NB4 (cell line): Measurements from ENCODE around the gene CNTN4.
A peak's percentile ranks its signal among the peaks of the same experiment; 100 is the strongest.

ENCODE experiments used
- DNase-seq: peaks from one replicate; pipeline ENCODE4 v3.0.0; 2010; ENCODE audit warnings: low read depth
- H3K4me3 ChIP-seq: one replicate; pipeline ENCODE4 v1.5.1; 2011; ENCODE audit warnings: mild to moderate bottlenecking, low read depth, low read length, moderate library complexity
- MYC ChIP-seq: IDR thresholded peaks from 2 replicates; pipeline ENCODE4 v1.6.1; 2011; ENCODE audit warnings: low read depth, low read length
- POLR2A ChIP-seq: IDR thresholded peaks from 2 replicates; pipeline ENCODE4 v1.6.1; 2011; ENCODE audit warnings: mild to moderate bottlenecking; ENCODE audit not compliant: insufficient read length; ENCODE audit errors: extremely low read depth
- TF ChIP-seq, protein P1 (sequence below): IDR thresholded peaks from one replicate; pipeline ENCODE4 v1.5.1; 2012; ENCODE audit warnings: low read depth, low read length
- TF ChIP-seq, protein P2 (sequence below): IDR thresholded peaks from 2 replicates; pipeline ENCODE4 v1.6.1; 2011; ENCODE audit warnings: low read depth, low read length

CNTN4 gene

DNA sequence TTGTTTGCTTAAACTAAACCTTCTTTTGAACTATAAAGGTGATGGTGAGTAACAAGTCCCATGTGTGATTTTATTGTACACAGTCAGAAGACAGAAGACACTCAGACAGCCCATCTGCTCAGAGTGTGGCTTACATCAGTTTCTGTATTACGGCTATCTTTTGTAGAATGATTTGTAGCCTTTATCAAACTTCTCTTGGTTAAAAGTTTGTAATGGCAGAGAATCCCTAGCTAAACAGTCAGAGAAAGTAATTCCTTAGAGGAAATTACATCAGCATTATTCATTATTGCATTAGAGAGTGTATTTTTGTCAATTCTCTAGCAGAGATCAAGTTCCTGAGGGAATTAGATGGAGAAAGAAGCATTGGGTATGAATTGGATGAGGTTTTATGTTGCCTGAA is 500.8 kb downstream of the CNTN4 start:
- DNase-seq = no peak
- TF ChIP-seq POLR2A = no peak
- TF ChIP-seq MYC = no peak
- TF ChIP-seq, protein P1, sequence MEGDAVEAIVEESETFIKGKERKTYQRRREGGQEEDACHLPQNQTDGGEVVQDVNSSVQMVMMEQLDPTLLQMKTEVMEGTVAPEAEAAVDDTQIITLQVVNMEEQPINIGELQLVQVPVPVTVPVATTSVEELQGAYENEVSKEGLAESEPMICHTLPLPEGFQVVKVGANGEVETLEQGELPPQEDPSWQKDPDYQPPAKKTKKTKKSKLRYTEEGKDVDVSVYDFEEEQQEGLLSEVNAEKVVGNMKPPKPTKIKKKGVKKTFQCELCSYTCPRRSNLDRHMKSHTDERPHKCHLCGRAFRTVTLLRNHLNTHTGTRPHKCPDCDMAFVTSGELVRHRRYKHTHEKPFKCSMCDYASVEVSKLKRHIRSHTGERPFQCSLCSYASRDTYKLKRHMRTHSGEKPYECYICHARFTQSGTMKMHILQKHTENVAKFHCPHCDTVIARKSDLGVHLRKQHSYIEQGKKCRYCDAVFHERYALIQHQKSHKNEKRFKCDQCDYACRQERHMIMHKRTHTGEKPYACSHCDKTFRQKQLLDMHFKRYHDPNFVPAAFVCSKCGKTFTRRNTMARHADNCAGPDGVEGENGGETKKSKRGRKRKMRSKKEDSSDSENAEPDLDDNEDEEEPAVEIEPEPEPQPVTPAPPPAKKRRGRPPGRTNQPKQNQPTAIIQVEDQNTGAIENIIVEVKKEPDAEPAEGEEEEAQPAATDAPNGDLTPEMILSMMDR = no peak
- TF ChIP-seq, protein P2, sequence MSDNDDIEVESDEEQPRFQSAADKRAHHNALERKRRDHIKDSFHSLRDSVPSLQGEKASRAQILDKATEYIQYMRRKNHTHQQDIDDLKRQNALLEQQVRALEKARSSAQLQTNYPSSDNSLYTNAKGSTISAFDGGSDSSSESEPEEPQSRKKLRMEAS = no peak
- no peak overlapping the region for H3K4me3 ChIP-seq

DNA sequence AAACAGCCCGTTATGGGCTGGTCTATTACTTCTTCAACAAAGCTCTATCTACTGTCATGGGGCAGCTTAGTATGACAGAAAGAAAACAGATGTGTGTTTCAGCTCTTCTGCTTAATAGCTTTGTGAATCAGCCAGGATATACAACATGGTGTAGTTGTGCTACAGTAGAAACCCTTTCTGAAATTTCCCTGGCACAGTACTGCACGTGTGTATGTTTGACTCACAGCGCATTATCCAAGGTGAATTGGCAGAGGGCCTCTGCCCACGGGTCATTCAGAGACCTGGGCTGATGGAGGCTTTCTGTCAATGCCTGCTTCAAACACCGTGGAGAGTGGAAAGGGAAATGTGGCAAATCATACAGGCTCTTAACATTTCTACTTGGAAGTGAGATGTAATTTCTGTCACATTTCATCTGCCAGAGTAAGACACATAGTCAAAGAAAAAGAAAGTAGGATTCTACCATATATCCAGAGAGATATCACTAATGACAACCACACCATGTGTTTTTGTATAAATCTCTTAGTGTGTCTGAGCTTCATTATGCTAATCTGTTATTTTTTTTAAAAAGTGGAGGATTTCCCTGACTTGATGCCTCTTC is 505.1 kb downstream of the CNTN4 start:
- TF ChIP-seq MYC = no peak
- H3K4me3 ChIP-seq = no peak overlapping the region
- no peak for DNase-seq

DNA sequence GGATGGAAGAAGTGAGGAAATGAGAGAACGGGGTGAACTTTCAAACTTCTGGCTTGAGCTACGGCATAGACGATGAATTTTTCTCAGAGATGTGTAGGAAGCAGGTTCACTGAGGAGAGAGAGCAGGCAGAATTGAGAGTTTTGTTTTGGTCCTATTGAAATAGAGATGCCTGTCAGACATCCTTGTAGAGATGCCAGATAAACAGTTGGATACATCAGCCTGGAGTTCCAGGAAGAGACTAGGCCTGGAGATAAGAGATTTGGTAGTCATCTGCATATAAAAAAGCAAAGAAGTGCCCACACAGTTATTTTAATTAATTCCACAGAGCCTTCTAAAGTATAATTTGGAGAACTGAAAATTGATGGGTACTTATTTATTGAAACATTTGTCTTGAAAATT is 515.9 kb downstream of the CNTN4 start:
- TF ChIP-seq, protein P2 = no peak
- no peak for TF ChIP-seq MYC
- no peak for DNase-seq
- H3K4me3 ChIP-seq = no peak overlapping the region

DNA sequence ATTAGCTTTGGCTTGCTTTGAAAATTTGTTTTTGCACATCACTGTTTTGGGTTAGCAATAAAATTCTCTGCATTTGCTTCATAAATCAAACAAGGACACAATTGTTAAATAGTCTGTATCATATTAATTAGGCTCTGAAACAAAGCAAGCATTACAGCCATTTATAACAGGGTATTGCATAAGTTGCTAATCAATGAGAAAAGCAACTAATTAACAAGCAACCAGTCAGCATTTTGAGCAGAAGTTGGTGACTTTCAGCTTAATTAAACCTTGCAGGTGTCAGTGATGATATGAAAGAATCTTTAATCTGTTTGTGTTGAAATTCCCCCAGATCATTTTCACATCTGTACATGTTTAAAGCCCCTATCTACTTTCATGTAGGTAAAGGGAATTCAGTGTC is 516.4 kb downstream of the CNTN4 start:
- no peak for DNase-seq
- TF ChIP-seq MYC = no peak
- TF ChIP-seq, protein P1 = no peak
- TF ChIP-seq, protein P2 = no peak
- no peak for TF ChIP-seq POLR2A
- no peak overlapping the region for H3K4me3 ChIP-seq

DNA sequence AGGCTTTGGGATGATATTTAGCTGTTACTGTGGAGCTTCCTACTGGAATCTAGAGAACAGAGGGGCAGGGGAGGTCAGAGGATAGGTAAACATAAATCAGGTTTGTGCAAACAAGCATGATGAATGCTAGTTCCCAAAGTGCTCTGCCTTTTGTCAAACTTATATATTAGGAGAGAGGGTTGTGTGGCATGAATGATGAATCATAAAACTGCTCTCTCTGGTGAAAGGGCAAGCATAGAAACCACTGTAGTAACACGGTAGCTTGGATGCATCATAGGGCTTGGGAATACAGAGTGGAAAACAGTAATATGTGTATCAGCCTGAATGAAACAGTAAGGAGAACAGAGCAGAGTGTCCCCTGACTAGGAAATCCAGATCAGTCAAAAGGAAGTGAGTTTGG is 524.8 kb downstream of the CNTN4 start:
- no peak overlapping the region for H3K4me3 ChIP-seq
- no peak for TF ChIP-seq POLR2A
- no peak for TF ChIP-seq MYC
- TF ChIP-seq, protein P2 = no peak
- TF ChIP-seq, protein P1 = no peak
- no peak for DNase-seq

DNA sequence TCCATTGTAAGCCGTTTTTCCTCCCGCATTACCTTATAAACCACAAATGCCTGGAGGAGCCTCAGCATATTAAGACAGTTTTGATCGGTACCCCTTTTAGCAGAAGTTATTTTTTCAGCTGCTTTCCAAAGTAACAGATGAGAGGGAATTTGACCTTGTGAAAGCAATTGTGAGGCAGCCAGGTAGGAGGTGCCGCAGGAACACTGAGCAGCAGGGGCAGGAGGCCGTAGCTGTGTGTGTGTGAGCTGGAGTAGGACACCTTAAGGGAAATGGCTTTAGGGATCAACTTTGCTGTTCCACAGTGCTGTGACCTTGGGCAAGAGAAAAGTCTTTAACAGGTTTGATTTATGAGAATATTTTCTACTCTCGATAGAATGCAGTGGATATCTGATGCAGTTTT is 529.5 kb downstream of the CNTN4 start:
- TF ChIP-seq, protein P2 = no peak
- no peak for TF ChIP-seq MYC
- TF ChIP-seq, protein P1 = no peak
- H3K4me3 ChIP-seq = no peak overlapping the region
- DNase-seq = no peak

DNA sequence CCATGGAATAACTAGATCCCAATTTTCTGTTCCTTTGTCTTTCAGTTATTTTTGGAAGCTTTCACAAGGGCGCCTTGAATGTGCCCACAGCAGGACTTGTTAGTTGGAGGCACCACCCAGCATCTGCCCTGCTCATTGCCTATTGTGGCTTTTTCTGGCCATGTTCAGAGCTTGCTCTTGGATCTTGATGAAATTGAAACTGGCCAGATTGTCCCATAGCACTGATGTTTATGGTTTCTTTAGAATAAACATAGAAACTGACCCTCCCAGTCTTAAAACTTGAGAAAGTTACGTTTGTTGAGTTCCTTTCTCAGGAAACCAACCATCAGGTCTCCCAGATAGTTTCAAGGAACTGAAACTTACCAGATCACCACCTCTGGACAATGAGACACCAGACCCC is 536.8 kb downstream of the CNTN4 start:
- DNase-seq = peak; percentile 15
- TF ChIP-seq POLR2A (no peak), MYC (no peak)
- TF ChIP-seq, protein P2 = no peak
- H3K4me3 ChIP-seq = no peak overlapping the region
